ENCODE data around the gene CCDC43. TPM values are rescaled to one million over a fixed set of nuclear protein-coding genes. Genes with fewer than 3 reads are reported as not detected.

CCDC43 gene
- total RNA-seq, 1 experiment from 2014 or later = 33.0 TPM

- H3K36me3 ChIP-seq (ENCODE audit: control insufficient read depth in 1 of 2, insufficient read depth in 2 of 2, low read length in 2 of 2) = peaks cover 4 to 6% of the 10 kb centered on the region in 2 experiments; a peak in 3 of 4 replicates
- ChIA-PET CTCF (interaction anchor here (0.9 kb wide), 1 partner anchor 13 kb away, joined by 3 read pairs; no protein-coding TSS in a partner anchor), POLR2A (no interaction called here), RAD21 (ENCODE audit: low non-redundant PET in 1 of 2, low total read pairs in 2 of 2, uncharacterized antibody in 2 of 2, unreplicated experiment in 2 of 2) (no interaction called here)
- no peaks in the 10 kb centered on the region for H3K9me3 ChIP-seq (ENCODE audit: control insufficient read depth in 1 of 2, insufficient read depth in 1 of 2, low read depth in 1 of 2, low read length in 2 of 2)
- no peak for DNase-seq (ENCODE audit: low read depth, low spot score)
- intact Hi-C loops (cut with micrococcal nuclease) = no loop called here
- no peaks in the 10 kb centered on the region for H3K4me1 ChIP-seq (ENCODE audit: control insufficient read depth in 1 of 2, insufficient read depth in 2 of 2, low read length in 2 of 2)
- H3K9ac ChIP-seq (ENCODE audit: low read length) = no peak overlapping the region
- H2AFZ ChIP-seq (ENCODE audit: low read depth, low read length, poor library complexity, severe bottlenecking) = no peak overlapping the region
- H3K4me2 ChIP-seq (ENCODE audit: low read length) = no peak overlapping the region
- H3K79me2 ChIP-seq (ENCODE audit: insufficient read depth, low read length) = no peaks in the 10 kb centered on the region
- TF ChIP-seq ATF3 (IDR thresholded peaks at IDR 0.05) (no peak), SP1 (IDR thresholded peaks at IDR 0.05; ENCODE audit: low read depth) (no peak), EGR1 (IDR thresholded peaks at IDR 0.05; ENCODE audit: low read depth) (no peak), MAX (IDR thresholded peaks at IDR 0.05) (no peak), ELF1 (IDR thresholded peaks at IDR 0.05; ENCODE audit: borderline replicate concordance, low read depth) (no peak)
- ATAC-seq = no peak
- no peaks in the 10 kb centered on the region for H3K9me2 ChIP-seq (ENCODE audit: insufficient read depth)
- no TSS peak for BruUV-seq (replicated peaks)
- no peak overlapping the region for H3K4me3 ChIP-seq (replicated peaks in 1 of 2; ENCODE audit: low read depth in 1 of 2, low read length in 2 of 2)
- H3K27ac ChIP-seq (ENCODE audit: low read depth, low read length) = no peak overlapping the region
- no peaks in the 10 kb centered on the region for H3K27me3 ChIP-seq (ENCODE audit: insufficient read depth, low read length)
- H4K20me1 ChIP-seq (ENCODE audit: insufficient read depth) = no peaks in the 10 kb centered on the region
Observed at GRCh38 chr17:44738214-44738906, 48.8 kb upstream of the CCDC43 start.

GRCh38 chr17:44736551-44737240, 47.1 kb upstream of the CCDC43 start:
- POLR2A ChIA-PET = no interaction called here
- CTCF ChIA-PET = no interaction called here
- no peaks in the 10 kb centered on the region for H3K79me2 ChIP-seq (ENCODE audit: insufficient read depth, low read length)
- ATAC-seq = no peak
- no TSS peak for BruUV-seq (replicated peaks)
- H3K9me2 ChIP-seq (ENCODE audit: insufficient read depth) = no peaks in the 10 kb centered on the region
- H3K36me3 ChIP-seq (ENCODE audit: control insufficient read depth in 1 of 2, insufficient read depth in 2 of 2, low read length in 2 of 2) = peaks cover 3 to 6% of the 10 kb centered on the region in 2 experiments; a peak in 2 of 4 replicates
- RAD21 ChIA-PET (ENCODE audit: low non-redundant PET in 1 of 2, low total read pairs in 2 of 2, uncharacterized antibody in 2 of 2, unreplicated experiment in 2 of 2) = no interaction called here
- H3K4me1 ChIP-seq (ENCODE audit: control insufficient read depth in 1 of 2, insufficient read depth in 2 of 2, low read length in 2 of 2) = no peaks in the 10 kb centered on the region
- no peak overlapping the region for H3K4me3 ChIP-seq (replicated peaks in 1 of 2; ENCODE audit: low read depth in 1 of 2, low read length in 2 of 2)
- no peaks in the 10 kb centered on the region for H4K20me1 ChIP-seq (ENCODE audit: insufficient read depth)
- no peak overlapping the region for H3K27ac ChIP-seq (ENCODE audit: low read depth, low read length)
- no peak overlapping the region for H3K9ac ChIP-seq (ENCODE audit: low read length)
- intact Hi-C loops (cut with micrococcal nuclease) = no loop called here
- H2AFZ ChIP-seq (ENCODE audit: low read depth, low read length, poor library complexity, severe bottlenecking) = no peak overlapping the region
- H3K27me3 ChIP-seq (ENCODE audit: insufficient read depth, low read length) = no peaks in the 10 kb centered on the region
- H3K9me3 ChIP-seq (ENCODE audit: control insufficient read depth in 1 of 2, insufficient read depth in 1 of 2, low read depth in 1 of 2, low read length in 2 of 2) = no peaks in the 10 kb centered on the region
- no peak for DNase-seq (ENCODE audit: low read depth, low spot score)
- H3K4me2 ChIP-seq (ENCODE audit: low read length) = no peak overlapping the region
- TF ChIP-seq EZH2phosphoT487 (IDR thresholded peaks at IDR 0.05; ENCODE audit: borderline replicate concordance) (no peak), CBX3 (IDR thresholded peaks at IDR 0.05; ENCODE audit: low read depth) (no peak), CTCF (IDR thresholded peaks at IDR 0.05 in 2 of 3, conservative IDR thresholded peaks at IDR 0.05 in 1 of 3; ENCODE audit: borderline replicate concordance in 1 of 3, insufficient read depth in 1 of 3, low read depth in 2 of 3, low read length in 2 of 3) (no peak), RAD21 (IDR thresholded peaks at IDR 0.05; ENCODE audit: low read depth) (no peak), CEBPB (IDR thresholded peaks at IDR 0.05; ENCODE audit: low read depth) (no peak), POLR2AphosphoS5 (IDR thresholded peaks at IDR 0.05; ENCODE audit: low read depth, low read length) (no peak), MAX (IDR thresholded peaks at IDR 0.05) (no peak), EGR1 (IDR thresholded peaks at IDR 0.05; ENCODE audit: low read depth) (no peak), TCF7L2 (IDR thresholded peaks at IDR 0.05; ENCODE audit: borderline replicate concordance, extremely low read depth, insufficient read depth, insufficient read length) (no peak), ATF3 (IDR thresholded peaks at IDR 0.05) (no peak), ZFX (IDR thresholded peaks at IDR 0.05) (no peak), ZNF274 (IDR thresholded peaks at IDR 0.05; ENCODE audit: low read depth, low read length) (no peak), SRF (IDR thresholded peaks at IDR 0.05; ENCODE audit: low read depth) (no peak)

All from HCT116 (cell line).